ENCODE results near the gene PAPLN. TPM values are rescaled to one million over a fixed set of nuclear protein-coding genes. Genes with fewer than 3 reads are reported as not detected.

PAPLN gene
- total RNA-seq, 4 donors from 2014 or later = 13.4 to 47.7 (median 28.2) TPM

DNA sequence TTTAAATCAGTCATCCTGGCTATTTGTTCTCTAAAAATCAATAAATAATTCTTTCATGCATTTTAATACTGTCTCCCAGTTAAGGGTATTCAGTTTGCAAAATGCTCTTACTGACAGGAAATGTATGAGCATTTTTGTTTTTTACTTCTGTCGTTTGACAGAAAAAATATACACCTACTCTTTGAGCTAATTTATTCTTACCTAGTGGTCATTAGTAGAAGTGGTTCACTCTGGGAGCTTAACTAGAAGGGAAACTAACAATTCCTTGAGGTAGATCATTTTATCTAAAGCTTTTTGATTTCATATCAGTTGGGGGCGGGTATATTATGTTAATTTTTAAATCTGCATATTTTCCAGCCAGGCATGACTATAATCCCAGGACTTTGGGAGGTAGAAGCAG, 33.8 kb upstream of the PAPLN start:
- H3K36me3 ChIP-seq = peaks cover 0 to 98% of the 10 kb centered on the region in 2 donors
- H3K4me3 ChIP-seq = no peak overlapping the region
- WGBS, 2 donors (ENCODE audit: low coverage in 1 of 2) = 88 to 95% methylated on average over 2 of the region's 2 CpGs
- H3K27me3 ChIP-seq = no peaks in the 10 kb centered on the region
- TF ChIP-seq POLR2A (IDR thresholded peaks at IDR 0.05) = no peak
- no peak for TF ChIP-seq POLR2AphosphoS5 (IDR thresholded peaks at IDR 0.05)
- TF ChIP-seq, protein P1, sequence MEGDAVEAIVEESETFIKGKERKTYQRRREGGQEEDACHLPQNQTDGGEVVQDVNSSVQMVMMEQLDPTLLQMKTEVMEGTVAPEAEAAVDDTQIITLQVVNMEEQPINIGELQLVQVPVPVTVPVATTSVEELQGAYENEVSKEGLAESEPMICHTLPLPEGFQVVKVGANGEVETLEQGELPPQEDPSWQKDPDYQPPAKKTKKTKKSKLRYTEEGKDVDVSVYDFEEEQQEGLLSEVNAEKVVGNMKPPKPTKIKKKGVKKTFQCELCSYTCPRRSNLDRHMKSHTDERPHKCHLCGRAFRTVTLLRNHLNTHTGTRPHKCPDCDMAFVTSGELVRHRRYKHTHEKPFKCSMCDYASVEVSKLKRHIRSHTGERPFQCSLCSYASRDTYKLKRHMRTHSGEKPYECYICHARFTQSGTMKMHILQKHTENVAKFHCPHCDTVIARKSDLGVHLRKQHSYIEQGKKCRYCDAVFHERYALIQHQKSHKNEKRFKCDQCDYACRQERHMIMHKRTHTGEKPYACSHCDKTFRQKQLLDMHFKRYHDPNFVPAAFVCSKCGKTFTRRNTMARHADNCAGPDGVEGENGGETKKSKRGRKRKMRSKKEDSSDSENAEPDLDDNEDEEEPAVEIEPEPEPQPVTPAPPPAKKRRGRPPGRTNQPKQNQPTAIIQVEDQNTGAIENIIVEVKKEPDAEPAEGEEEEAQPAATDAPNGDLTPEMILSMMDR (IDR thresholded peaks at IDR 0.05) = no peak
- no peak for TF ChIP-seq EP300 (IDR thresholded peaks at IDR 0.05)
- H3K4me1 ChIP-seq = no peaks in the 10 kb centered on the region
- H3K9me3 ChIP-seq = no peaks in the 10 kb centered on the region
- no peak overlapping the region for H3K27ac ChIP-seq
- ATAC-seq = no peak

DNA sequence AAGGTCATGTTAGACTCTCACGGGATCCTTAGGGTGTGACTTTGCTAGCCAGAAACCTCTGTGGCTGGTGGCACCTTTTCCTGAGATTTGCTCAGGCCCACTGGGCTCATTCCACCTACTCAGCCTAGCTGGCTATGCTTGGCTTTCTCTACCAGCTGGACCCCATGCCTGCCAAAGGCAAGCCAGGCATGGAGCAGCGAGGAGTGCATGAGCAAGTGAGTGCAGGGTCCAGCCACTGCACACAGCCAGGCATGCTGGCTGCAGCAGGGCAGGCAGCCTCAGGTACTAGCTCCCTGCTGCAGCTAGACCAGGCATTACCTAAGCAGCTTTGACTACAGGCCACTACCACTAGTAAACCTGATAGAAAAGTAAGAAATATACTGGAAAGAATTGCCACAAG, 29.7 kb upstream of the PAPLN start:
- TF ChIP-seq EP300 (IDR thresholded peaks at IDR 0.05) = no peak
- TF ChIP-seq, protein P1 (IDR thresholded peaks at IDR 0.05) = no peak
- no peak for TF ChIP-seq POLR2A (IDR thresholded peaks at IDR 0.05)
- no peak for TF ChIP-seq POLR2AphosphoS5 (IDR thresholded peaks at IDR 0.05)
- H3K27ac ChIP-seq = no peak overlapping the region
- no peaks in the 10 kb centered on the region for H3K9me3 ChIP-seq
- peaks cover 0 to 98% of the 10 kb centered on the region in 2 donors for H3K36me3 ChIP-seq
- no peak for ATAC-seq
- no peak overlapping the region for H3K4me3 ChIP-seq
- no peaks in the 10 kb centered on the region for H3K27me3 ChIP-seq
- peaks cover 0 to 11% (median 0%) of the 10 kb centered on the region in 3 donors for H3K4me1 ChIP-seq
- WGBS, 2 donors (ENCODE audit: low coverage in 1 of 2) = 43% methylated on average over 1 of the region's 2 CpGs; no CpG with 5 or more reads in 1 of the 2 donors

DNA sequence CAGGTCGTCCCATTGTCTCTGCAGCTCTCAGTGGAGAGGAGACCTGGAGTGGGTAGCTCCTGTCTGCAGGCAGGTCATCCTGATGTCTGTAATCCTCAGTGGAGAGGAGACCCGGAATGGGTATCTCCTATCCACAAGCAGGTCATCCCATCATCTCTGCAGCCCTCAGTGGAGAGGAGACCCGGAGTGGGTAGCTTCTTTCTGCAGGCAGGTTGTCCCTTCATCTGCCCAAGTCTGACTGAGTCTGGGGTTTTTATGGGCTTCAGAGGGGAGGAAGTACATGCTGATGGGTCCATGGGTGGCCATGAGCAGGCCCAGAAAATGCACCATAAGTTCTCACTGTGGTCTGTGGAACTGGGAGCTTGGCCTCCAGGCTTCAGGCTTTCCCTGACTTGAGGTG, 28.9 kb upstream of the PAPLN start:
- ATAC-seq = no peak
- peaks cover 0 to 11% (median 0%) of the 10 kb centered on the region in 3 donors for H3K4me1 ChIP-seq
- TF ChIP-seq EP300 (IDR thresholded peaks at IDR 0.05) = no peak
- TF ChIP-seq, protein P1 (IDR thresholded peaks at IDR 0.05) = no peak
- TF ChIP-seq POLR2A (IDR thresholded peaks at IDR 0.05) = no peak
- no peak for TF ChIP-seq POLR2AphosphoS5 (IDR thresholded peaks at IDR 0.05)
- H3K27me3 ChIP-seq = no peaks in the 10 kb centered on the region
- peaks cover 0 to 98% of the 10 kb centered on the region in 2 donors for H3K36me3 ChIP-seq
- H3K9me3 ChIP-seq = no peaks in the 10 kb centered on the region
- H3K4me3 ChIP-seq = no peak overlapping the region
- 80 to 94% methylated on average over 1 to 2 of the region's 3 CpGs for WGBS, 2 donors (ENCODE audit: low coverage in 1 of 2)
- no peak overlapping the region for H3K27ac ChIP-seq

DNA sequence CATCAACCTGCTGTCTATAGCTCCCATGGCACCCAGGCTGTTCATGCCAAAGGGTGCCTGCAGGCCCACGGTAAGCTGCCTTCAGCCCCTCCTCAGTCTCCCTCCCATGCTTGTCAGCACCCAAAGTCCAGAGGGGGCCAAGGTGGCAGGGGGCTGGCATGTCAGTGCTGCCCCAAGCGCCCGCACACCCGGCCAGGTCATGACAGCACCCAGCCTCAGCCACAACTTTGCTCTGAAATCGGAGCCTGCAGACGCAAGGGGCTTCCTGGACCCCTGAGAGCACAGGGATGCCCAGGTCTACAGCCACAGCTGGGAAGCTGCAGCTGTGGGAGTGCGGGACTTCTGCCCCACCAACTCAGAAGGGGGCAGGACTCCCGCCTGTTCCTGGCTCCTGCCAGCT, 28.5 kb upstream of the PAPLN start:
- Histone ChIP-seq H3K9me3 (no peaks in the 10 kb centered on the region), H3K27me3 (no peaks in the 10 kb centered on the region), H3K36me3 (peaks cover 0 to 98% of the 10 kb centered on the region in 2 donors), H3K4me1 (peaks cover 0 to 11% (median 0%) of the 10 kb centered on the region in 3 donors), H3K27ac (no peak overlapping the region), H3K4me3 (no peak overlapping the region)
- no peak for ATAC-seq
- TF ChIP-seq, protein P1 (IDR thresholded peaks at IDR 0.05) = no peak
- TF ChIP-seq EP300 (IDR thresholded peaks at IDR 0.05) (no peak), POLR2A (IDR thresholded peaks at IDR 0.05) (no peak), POLR2AphosphoS5 (IDR thresholded peaks at IDR 0.05) (no peak)
- 100% methylated on average over 1 of the region's 8 CpGs; no CpG with 5 or more reads in 1 of the 2 donors for WGBS, 2 donors (ENCODE audit: low coverage in 1 of 2)

DNA sequence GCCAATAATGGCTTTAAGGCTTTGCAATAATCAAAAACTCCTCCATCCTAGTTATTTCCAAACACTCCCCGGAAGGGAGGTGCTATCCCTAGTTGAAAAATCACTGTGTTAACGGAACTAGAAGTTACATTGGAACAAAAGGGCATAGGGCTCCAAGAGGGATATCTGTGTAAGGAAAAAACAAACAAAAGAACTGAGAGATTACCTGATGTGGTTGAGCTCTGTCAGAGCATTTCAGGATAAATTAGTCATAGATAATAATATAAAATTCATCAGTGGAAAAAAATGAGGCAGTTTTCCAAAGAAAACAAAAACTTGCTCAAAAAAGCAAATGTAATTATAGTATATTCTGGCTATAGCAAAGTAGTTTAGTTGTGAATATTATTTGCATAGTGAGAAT, 27.4 kb upstream of the PAPLN start:
- peaks cover 0 to 98% of the 10 kb centered on the region in 2 donors for H3K36me3 ChIP-seq
- no peak overlapping the region for H3K4me3 ChIP-seq
- WGBS, 2 donors (ENCODE audit: low coverage in 1 of 2) = 28% methylated on average over 2 of the region's 2 CpGs; no CpG with 5 or more reads in 1 of the 2 donors

More for the DNA sequence above, 27.4 kb upstream of the PAPLN start:
- TF ChIP-seq, protein P1 (IDR thresholded peaks at IDR 0.05) = no peak
- TF ChIP-seq EP300 (IDR thresholded peaks at IDR 0.05) (no peak), POLR2AphosphoS5 (IDR thresholded peaks at IDR 0.05) (no peak), POLR2A (IDR thresholded peaks at IDR 0.05) (no peak)
- H3K4me1 ChIP-seq = peaks cover 0 to 11% (median 0%) of the 10 kb centered on the region in 3 donors
- no peak for ATAC-seq
- no peaks in the 10 kb centered on the region for H3K27me3 ChIP-seq
- no peak overlapping the region for H3K27ac ChIP-seq
- no peaks in the 10 kb centered on the region for H3K9me3 ChIP-seq
